ENCODE measurements around the gene XPC.

DNA sequence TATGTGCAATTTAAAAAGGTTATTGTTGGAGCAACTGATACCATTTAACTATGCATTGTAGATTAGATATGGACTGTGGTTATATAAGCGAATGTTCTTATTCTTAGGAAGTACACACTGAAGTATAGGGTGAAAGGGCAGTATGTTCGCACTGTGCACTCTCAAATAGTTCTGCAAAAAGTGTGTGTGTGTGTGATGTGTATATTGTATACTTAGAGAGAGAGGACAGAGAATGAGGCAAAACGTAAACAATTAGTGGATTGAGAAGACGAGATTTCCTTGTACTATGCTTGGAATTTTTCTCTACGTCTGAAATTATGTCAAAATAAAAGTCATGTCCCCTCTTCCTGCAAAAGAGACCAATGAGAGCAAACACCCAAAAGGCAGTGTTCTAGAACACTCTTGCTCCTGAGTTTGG, 30.6 kb upstream of the XPC start:
- TF ChIP-seq, protein P1, sequence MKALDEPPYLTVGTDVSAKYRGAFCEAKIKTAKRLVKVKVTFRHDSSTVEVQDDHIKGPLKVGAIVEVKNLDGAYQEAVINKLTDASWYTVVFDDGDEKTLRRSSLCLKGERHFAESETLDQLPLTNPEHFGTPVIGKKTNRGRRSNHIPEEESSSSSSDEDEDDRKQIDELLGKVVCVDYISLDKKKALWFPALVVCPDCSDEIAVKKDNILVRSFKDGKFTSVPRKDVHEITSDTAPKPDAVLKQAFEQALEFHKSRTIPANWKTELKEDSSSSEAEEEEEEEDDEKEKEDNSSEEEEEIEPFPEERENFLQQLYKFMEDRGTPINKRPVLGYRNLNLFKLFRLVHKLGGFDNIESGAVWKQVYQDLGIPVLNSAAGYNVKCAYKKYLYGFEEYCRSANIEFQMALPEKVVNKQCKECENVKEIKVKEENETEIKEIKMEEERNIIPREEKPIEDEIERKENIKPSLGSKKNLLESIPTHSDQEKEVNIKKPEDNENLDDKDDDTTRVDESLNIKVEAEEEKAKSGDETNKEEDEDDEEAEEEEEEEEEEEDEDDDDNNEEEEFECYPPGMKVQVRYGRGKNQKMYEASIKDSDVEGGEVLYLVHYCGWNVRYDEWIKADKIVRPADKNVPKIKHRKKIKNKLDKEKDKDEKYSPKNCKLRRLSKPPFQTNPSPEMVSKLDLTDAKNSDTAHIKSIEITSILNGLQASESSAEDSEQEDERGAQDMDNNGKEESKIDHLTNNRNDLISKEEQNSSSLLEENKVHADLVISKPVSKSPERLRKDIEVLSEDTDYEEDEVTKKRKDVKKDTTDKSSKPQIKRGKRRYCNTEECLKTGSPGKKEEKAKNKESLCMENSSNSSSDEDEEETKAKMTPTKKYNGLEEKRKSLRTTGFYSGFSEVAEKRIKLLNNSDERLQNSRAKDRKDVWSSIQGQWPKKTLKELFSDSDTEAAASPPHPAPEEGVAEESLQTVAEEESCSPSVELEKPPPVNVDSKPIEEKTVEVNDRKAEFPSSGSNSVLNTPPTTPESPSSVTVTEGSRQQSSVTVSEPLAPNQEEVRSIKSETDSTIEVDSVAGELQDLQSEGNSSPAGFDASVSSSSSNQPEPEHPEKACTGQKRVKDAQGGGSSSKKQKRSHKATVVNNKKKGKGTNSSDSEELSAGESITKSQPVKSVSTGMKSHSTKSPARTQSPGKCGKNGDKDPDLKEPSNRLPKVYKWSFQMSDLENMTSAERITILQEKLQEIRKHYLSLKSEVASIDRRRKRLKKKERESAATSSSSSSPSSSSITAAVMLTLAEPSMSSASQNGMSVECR (CRISPR knock-in tag; IDR thresholded peaks at IDR 0.05; ENCODE audit: borderline replicate concordance), result no peak
- TF ChIP-seq, protein P2, sequence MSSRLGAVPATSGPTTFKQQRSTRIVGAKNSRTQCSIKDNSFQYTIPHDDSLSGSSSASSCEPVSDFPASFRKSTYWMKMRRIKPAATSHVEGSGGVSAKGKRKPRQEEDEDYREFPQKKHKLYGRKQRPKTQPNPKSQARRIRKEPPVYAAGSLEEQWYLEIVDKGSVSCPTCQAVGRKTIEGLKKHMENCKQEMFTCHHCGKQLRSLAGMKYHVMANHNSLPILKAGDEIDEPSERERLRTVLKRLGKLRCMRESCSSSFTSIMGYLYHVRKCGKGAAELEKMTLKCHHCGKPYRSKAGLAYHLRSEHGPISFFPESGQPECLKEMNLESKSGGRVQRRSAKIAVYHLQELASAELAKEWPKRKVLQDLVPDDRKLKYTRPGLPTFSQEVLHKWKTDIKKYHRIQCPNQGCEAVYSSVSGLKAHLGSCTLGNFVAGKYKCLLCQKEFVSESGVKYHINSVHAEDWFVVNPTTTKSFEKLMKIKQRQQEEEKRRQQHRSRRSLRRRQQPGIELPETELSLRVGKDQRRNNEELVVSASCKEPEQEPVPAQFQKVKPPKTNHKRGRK (CRISPR knock-in tag; IDR thresholded peaks at IDR 0.05; ENCODE audit: borderline replicate concordance), result no peak
- TF ChIP-seq ZNF416 (CRISPR knock-in tag; IDR thresholded peaks at IDR 0.05), result no peak
- TF ChIP-seq, protein P3, sequence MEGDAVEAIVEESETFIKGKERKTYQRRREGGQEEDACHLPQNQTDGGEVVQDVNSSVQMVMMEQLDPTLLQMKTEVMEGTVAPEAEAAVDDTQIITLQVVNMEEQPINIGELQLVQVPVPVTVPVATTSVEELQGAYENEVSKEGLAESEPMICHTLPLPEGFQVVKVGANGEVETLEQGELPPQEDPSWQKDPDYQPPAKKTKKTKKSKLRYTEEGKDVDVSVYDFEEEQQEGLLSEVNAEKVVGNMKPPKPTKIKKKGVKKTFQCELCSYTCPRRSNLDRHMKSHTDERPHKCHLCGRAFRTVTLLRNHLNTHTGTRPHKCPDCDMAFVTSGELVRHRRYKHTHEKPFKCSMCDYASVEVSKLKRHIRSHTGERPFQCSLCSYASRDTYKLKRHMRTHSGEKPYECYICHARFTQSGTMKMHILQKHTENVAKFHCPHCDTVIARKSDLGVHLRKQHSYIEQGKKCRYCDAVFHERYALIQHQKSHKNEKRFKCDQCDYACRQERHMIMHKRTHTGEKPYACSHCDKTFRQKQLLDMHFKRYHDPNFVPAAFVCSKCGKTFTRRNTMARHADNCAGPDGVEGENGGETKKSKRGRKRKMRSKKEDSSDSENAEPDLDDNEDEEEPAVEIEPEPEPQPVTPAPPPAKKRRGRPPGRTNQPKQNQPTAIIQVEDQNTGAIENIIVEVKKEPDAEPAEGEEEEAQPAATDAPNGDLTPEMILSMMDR (IDR thresholded peaks at IDR 0.05), result no peak
- TF ChIP-seq NR2C2 (CRISPR knock-in tag; IDR thresholded peaks at IDR 0.05), result no peak
- TF ChIP-seq, protein P4, sequence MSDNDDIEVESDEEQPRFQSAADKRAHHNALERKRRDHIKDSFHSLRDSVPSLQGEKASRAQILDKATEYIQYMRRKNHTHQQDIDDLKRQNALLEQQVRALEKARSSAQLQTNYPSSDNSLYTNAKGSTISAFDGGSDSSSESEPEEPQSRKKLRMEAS (CRISPR knock-in tag; IDR thresholded peaks at IDR 0.05), result no peak
- TF ChIP-seq RELA (CRISPR knock-in tag; IDR thresholded peaks at IDR 0.05; ENCODE audit: borderline replicate concordance), result no peak
- TF ChIP-seq, protein P5, sequence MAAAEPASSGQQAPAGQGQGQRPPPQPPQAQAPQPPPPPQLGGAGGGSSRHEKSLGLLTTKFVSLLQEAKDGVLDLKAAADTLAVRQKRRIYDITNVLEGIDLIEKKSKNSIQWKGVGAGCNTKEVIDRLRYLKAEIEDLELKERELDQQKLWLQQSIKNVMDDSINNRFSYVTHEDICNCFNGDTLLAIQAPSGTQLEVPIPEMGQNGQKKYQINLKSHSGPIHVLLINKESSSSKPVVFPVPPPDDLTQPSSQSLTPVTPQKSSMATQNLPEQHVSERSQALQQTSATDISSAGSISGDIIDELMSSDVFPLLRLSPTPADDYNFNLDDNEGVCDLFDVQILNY (CRISPR knock-in tag; IDR thresholded peaks at IDR 0.05), result no peak

All from WTC11 (cell line).